Measurements from ENCODE around the gene SIK3. TPM values are rescaled to one million over a fixed set of nuclear protein-coding genes. Genes with fewer than 3 reads are reported as not detected.

Gene SIK3
- total and polyA plus RNA-seq, 4 donors: 6.4 to 64.2 (median 39.0) TPM

DNA sequence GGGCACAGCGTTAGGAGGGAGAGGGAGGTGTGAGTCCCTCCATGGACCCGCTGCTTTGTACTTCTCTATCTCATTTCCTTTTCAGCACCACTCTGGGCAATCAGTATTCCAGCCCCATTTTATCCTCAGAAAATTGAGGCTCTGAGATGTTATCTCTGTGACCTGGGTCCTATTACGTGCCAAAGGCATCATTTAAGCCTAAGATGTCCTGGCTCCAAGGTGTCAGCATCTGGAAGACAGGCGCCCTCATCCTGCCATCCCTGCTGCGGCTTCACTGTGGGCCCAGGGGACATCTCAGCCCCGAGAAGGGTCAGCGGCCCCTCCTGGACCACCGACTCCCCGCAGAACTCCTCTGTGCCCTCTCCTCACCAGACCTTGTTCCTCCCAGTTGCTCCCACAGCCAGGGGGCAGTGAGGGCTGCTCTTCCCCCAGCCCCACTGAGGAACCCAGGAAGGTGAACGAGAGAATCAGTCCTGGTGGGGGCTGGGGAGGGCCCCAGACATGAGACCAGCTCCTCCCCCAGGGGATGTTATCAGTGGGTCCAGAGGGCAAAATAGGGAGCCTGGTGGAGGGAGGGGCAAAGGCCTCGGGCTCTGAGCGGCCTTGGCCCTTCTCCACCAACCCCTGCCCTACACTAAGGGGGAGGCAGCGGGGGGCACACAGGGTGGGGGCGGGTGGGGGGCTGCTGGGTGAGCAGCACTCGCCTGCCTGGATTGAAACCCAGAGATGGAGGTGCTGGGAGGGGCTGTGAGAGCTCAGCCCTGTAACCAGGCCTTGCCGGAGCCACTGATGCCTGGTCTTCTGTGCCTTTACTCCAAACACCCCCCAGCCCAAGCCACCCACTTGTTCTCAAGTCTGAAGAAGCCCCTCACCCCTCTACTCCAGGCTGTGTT is 269.4 kb downstream of the SIK3 start:
- Histone ChIP-seq H3K27me3 (ENCODE audit: control insufficient read depth in 1 of 2, insufficient read depth in 2 of 2, low read length in 1 of 2) (no peaks in the 10 kb centered on the region), H3K36me3 (ENCODE audit: control insufficient read depth in 1 of 2, insufficient read depth in 2 of 2, low read length in 1 of 2) (no peaks in the 10 kb centered on the region), H3K4me1 (ENCODE audit: control insufficient read depth in 1 of 2, insufficient read depth in 2 of 2, low read length in 2 of 2) (no peaks in the 10 kb centered on the region), H3K9me3 (ENCODE audit: control insufficient read depth, low read length) (no peaks in the 10 kb centered on the region), H3K4me3 (ENCODE audit: low read length in 2 of 2) (no peak overlapping the region), H3K27ac (ENCODE audit: low read depth in 1 of 2, low read length in 2 of 2) (no peak overlapping the region)
- 78 to 87% methylated on average over 13 to 16 of the region's 16 CpGs for WGBS, 2 donors
- intact Hi-C loops (cut with DNase I): no loop called here
- DNase-seq (no peak), ATAC-seq (ENCODE audit: low FRiP score) (no peak)

DNA sequence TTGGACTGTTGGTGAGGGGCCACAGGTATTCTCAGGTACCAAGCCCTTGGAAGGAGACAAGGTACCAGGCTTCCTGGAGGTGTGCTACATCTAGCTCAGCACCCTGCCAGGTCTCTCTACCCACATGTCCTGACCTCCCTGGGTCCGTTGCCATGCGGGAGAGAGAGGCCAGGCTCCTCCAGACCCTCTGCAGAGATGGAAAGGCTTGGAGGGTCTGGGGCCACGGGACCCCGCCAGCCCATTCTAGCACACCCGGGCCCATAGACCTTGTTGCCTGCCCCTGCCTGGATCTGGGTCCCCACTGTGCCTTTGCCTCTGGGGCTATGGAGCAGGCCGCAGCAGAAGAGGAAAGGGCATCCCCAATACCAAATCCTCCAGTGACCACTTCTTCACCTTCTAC is 270.8 kb downstream of the SIK3 start:
- H3K36me3 ChIP-seq (ENCODE audit: control insufficient read depth in 1 of 2, insufficient read depth in 2 of 2, low read length in 1 of 2): no peaks in the 10 kb centered on the region
- intact Hi-C loops (cut with DNase I): no loop called here
- H3K27me3 ChIP-seq (ENCODE audit: control insufficient read depth in 1 of 2, insufficient read depth in 2 of 2, low read length in 1 of 2): no peaks in the 10 kb centered on the region
- H3K9me3 ChIP-seq (ENCODE audit: control insufficient read depth, low read length): no peaks in the 10 kb centered on the region
- ATAC-seq (ENCODE audit: low FRiP score) (no peak), DNase-seq (no peak)
- no peak overlapping the region for H3K4me3 ChIP-seq (ENCODE audit: low read length in 2 of 2)
- H3K4me1 ChIP-seq (ENCODE audit: control insufficient read depth in 1 of 2, insufficient read depth in 2 of 2, low read length in 2 of 2): no peaks in the 10 kb centered on the region
- H3K27ac ChIP-seq (ENCODE audit: low read depth in 1 of 2, low read length in 2 of 2): no peak overlapping the region
- WGBS, 2 donors: 94 to 96% methylated on average over 6 of the region's 6 CpGs

- intact Hi-C loops (cut with DNase I): no loop called here
- DNase-seq (no peak), ATAC-seq (ENCODE audit: low FRiP score) (no peak)
- Histone ChIP-seq H3K27ac (ENCODE audit: low read depth in 1 of 2, low read length in 2 of 2) (no peak overlapping the region), H3K4me3 (ENCODE audit: low read length in 2 of 2) (no peak overlapping the region), H3K27me3 (ENCODE audit: control insufficient read depth in 1 of 2, insufficient read depth in 2 of 2, low read length in 1 of 2) (no peaks in the 10 kb centered on the region), H3K9me3 (ENCODE audit: control insufficient read depth, low read length) (no peaks in the 10 kb centered on the region), H3K4me1 (ENCODE audit: control insufficient read depth in 1 of 2, insufficient read depth in 2 of 2, low read length in 2 of 2) (no peaks in the 10 kb centered on the region), H3K36me3 (ENCODE audit: control insufficient read depth in 1 of 2, insufficient read depth in 2 of 2, low read length in 1 of 2) (no peaks in the 10 kb centered on the region)
- 84 to 88% methylated on average over 9 of the region's 9 CpGs for WGBS, 2 donors
Observed at GRCh38 chr11:116826751-116827431, 271.3 kb downstream of the SIK3 start.

- H3K9me3 ChIP-seq (ENCODE audit: control insufficient read depth, low read length): no peaks in the 10 kb centered on the region
- no peaks in the 10 kb centered on the region for H3K4me1 ChIP-seq (ENCODE audit: control insufficient read depth in 1 of 2, insufficient read depth in 2 of 2, low read length in 2 of 2)
- no peak overlapping the region for H3K4me3 ChIP-seq (ENCODE audit: low read length in 2 of 2)
- no peak for DNase-seq
- ATAC-seq (ENCODE audit: low FRiP score): no peak
- H3K27me3 ChIP-seq (ENCODE audit: control insufficient read depth in 1 of 2, insufficient read depth in 2 of 2, low read length in 1 of 2): no peaks in the 10 kb centered on the region
- no peaks in the 10 kb centered on the region for H3K36me3 ChIP-seq (ENCODE audit: control insufficient read depth in 1 of 2, insufficient read depth in 2 of 2, low read length in 1 of 2)
- intact Hi-C loops (cut with DNase I): no loop called here
- 80 to 84% methylated on average over 22 of the region's 22 CpGs for WGBS, 2 donors
- no peak overlapping the region for H3K27ac ChIP-seq (ENCODE audit: low read depth in 1 of 2, low read length in 2 of 2)
Observed at GRCh38 chr11:116825854-116826750, 272.1 kb downstream of the SIK3 start.

- Histone ChIP-seq H3K27ac (ENCODE audit: low read depth in 1 of 2, low read length in 2 of 2) (no peak overlapping the region), H3K36me3 (ENCODE audit: control insufficient read depth in 1 of 2, insufficient read depth in 2 of 2, low read length in 1 of 2) (no peaks in the 10 kb centered on the region), H3K4me3 (ENCODE audit: low read length in 2 of 2) (no peak overlapping the region), H3K9me3 (ENCODE audit: control insufficient read depth, low read length) (no peaks in the 10 kb centered on the region), H3K4me1 (ENCODE audit: control insufficient read depth in 1 of 2, insufficient read depth in 2 of 2, low read length in 2 of 2) (no peaks in the 10 kb centered on the region), H3K27me3 (ENCODE audit: control insufficient read depth in 1 of 2, insufficient read depth in 2 of 2, low read length in 1 of 2) (no peaks in the 10 kb centered on the region)
- no peak for ATAC-seq (ENCODE audit: low FRiP score)
- no peak for DNase-seq
- intact Hi-C loops (cut with DNase I): no loop called here
- 81 to 83% methylated on average over 5 of the region's 5 CpGs for WGBS, 2 donors
Observed at GRCh38 chr11:116825434-116825833, 272.8 kb downstream of the SIK3 start.

DNA sequence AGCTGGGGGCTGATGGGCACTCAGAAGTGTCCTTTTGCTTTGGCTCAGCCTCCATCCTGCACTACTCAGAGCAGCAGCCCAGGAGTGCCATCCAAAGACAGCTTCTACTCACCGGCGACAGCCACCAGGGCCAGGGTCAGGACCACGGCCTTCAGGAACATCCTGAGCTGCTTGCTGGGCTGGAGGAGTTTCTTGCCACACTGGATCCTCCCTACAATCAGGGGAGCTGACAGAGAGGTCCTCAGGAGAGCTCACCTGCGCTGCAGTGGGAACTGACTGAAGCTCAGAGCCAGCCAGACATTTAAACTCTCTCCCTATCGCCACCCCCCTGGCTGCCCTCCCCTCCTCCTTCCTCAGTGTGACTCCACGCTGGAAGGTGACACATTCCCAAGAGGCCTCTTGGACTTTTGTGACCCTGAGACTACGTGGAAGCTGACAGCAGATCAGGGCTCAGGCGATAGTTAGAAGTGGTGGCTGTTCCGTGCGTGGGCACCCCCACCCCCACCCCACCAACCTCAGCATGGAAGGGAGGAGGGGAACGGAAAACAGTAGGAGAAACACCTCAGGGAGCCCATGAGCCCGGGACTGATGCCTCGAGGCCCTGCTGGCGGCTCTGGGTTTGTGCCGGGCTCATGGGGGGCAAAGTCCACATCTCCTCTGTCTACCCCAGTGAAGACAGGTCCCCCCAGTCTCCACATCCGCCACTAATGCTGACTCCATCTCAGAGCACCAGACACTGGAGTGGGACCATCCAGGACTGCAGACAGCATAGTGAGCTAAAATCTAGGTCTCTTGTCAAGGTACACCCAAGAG is 275.0 kb downstream of the SIK3 start, which contains the start of gene APOA4:
Gene APOA4, minus strand, starts transcription at position 274 of the 813 bp plus-strand sequence. Its CDS starts 113 bp downstream, at position 161.
- no peak within 1 kb of the TSS for H3K27ac ChIP-seq (ENCODE audit: low read depth in 1 of 2, low read length in 2 of 2)
- ATAC-seq (ENCODE audit: low FRiP score) (no peak), DNase-seq (no peak)
- no peaks in the 10 kb centered on the region for H3K4me1 ChIP-seq (ENCODE audit: control insufficient read depth in 1 of 2, insufficient read depth in 2 of 2, low read length in 2 of 2)
- H3K36me3 ChIP-seq (ENCODE audit: control insufficient read depth in 1 of 2, insufficient read depth in 2 of 2, low read length in 1 of 2): no peaks in the 10 kb centered on the region
- H3K4me3 ChIP-seq (ENCODE audit: low read length in 2 of 2): no peak within 1 kb of the TSS
- WGBS, 2 donors: 82 to 84% methylated on average over 16 of the region's 16 CpGs
- H3K27me3 ChIP-seq (ENCODE audit: control insufficient read depth in 1 of 2, insufficient read depth in 2 of 2, low read length in 1 of 2): no peaks in the 10 kb centered on the region
- intact Hi-C loops (cut with DNase I): no loop called here
- H3K9me3 ChIP-seq (ENCODE audit: control insufficient read depth, low read length): no peaks in the 10 kb centered on the region

GRCh38 chr11:116822575-116822974 is 275.7 kb downstream of the SIK3 start:
- intact Hi-C loops (cut with DNase I): no loop called here
- Histone ChIP-seq H3K27me3 (ENCODE audit: control insufficient read depth in 1 of 2, insufficient read depth in 2 of 2, low read length in 1 of 2) (no peaks in the 10 kb centered on the region), H3K9me3 (ENCODE audit: control insufficient read depth, low read length) (no peaks in the 10 kb centered on the region), H3K36me3 (ENCODE audit: control insufficient read depth in 1 of 2, insufficient read depth in 2 of 2, low read length in 1 of 2) (no peaks in the 10 kb centered on the region), H3K4me3 (ENCODE audit: low read length in 2 of 2) (no peak overlapping the region), H3K27ac (ENCODE audit: low read depth in 1 of 2, low read length in 2 of 2) (no peak overlapping the region), H3K4me1 (ENCODE audit: control insufficient read depth in 1 of 2, insufficient read depth in 2 of 2, low read length in 2 of 2) (no peaks in the 10 kb centered on the region)
- WGBS, 2 donors: 61 to 68% methylated on average over 5 of the region's 5 CpGs
- no peak for DNase-seq
- ATAC-seq (ENCODE audit: low FRiP score): no peak
